ENCODE measurements around the gene FGFR2.
"Not testable (repeated sequence)": the region's sequence is repeated elsewhere in the genome, so short reads cannot be mapped to it uniquely, and the experiment has no call there.

The FGFR2 gene

GRCh38 chr10:121583857-121584256 lies 14.4 kb downstream of the FGFR2 start:
- no peak for DNase-seq

GRCh38 chr10:121583258-121583657 lies 15.0 kb downstream of the FGFR2 start:
- no peak for DNase-seq

DNA sequence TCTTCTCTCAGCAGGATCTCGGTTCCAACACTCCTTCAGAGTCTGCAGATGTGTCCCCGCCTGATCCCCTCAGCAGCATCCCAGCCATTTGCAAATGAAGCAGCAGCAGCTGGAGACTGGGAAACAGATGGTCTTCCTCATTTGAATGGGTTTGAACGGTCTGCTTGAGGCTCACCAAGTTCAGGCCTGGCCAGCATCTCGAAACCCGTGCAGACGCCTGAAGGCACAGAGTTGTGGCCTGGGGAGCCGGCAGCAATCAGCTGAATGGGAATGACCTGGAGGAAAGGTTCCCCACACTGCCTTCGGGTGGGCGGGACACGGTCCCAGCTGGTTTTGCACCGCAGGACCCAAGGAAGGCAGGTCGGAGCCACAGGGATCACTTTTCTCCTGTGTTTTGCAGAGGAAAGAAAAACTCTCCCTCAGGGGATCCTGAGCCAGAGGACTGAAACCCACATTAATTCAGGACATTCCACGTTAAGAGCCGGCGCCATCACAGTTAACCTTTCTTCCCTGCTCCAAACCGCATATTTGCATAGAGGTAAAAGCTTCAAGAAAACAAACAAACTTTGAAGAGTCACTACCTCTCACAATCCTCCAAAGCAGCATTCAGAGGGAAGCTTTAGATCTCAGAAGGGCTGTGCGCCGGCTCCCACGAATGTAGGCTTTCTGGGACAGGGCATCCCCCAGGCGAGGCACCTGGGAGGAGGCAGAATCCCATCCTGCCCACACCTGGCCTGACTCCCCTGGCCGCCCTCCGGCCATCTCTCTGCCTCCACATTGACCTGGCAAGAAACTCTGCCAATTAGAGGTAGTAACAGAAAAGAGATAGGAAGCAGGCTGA lies 17.7 kb downstream of the FGFR2 start:
- DNase-seq, result no peak

DNA sequence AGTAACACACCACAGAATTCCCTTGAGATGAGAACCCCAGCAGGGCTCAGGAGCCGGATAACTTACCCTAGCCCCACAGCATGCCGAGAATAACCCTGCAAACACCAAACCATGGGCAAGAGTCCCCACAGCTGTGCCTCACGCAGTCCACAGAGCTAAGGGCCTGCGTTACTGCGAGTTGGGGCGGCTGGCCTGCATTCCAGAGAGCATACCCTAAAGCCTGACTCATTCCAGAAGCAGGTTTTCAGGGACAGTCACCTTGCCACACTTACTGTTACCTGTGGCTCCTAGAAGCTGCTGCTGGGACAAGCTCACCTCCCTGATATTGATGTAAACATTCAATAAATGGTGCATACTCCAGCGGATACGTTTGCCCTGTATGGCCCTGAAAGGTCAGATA lies 18.6 kb downstream of the FGFR2 start:
- no peak for DNase-seq

GRCh38 chr10:121578965-121579364 lies 19.3 kb downstream of the FGFR2 start:
- DNase-seq, result no peak

- DNase-seq, result no peak
Observed at GRCh38 chr10:121578298-121578697, 19.9 kb downstream of the FGFR2 start.

DNA sequence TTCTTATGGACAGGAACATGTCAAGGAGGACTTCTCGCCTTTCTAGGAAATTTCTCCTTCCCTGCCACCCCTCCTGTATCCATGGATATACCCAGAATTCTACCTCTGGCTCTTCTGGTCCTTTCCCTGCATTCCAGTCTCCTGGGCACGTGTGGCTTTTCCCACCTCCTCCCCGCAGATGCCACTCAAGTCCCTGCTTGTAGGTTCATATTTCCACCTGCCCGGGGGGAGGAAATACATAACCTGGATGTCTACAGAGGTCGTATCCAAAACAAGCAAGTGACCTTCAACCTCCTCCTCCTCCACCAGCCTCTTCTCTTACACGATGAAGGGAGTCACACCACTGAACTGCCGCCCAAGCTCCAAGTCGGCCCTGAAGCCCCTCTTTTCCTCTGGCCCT lies 20.7 kb downstream of the FGFR2 start:
- DNase-seq, result no peak

DNA sequence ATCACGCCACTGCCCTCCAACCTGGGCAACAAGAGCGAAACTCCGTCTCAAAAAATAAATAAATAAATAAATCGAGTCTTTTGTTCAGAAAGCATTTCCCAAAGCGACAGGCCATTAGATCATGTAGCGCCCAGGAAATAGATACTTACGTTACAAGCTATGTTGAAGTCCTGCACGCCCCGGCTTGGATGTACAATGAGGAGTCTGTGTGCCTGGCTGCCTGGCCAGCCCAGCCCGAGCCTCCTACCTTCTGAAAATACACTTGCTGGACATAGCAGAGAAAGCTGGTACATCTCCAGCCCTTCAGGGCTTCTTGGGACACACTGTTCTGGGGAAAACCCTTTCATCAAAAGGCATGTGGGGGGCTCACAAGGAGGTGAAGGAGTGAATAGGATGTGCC lies 22.1 kb downstream of the FGFR2 start:
- no peak for DNase-seq

DNA sequence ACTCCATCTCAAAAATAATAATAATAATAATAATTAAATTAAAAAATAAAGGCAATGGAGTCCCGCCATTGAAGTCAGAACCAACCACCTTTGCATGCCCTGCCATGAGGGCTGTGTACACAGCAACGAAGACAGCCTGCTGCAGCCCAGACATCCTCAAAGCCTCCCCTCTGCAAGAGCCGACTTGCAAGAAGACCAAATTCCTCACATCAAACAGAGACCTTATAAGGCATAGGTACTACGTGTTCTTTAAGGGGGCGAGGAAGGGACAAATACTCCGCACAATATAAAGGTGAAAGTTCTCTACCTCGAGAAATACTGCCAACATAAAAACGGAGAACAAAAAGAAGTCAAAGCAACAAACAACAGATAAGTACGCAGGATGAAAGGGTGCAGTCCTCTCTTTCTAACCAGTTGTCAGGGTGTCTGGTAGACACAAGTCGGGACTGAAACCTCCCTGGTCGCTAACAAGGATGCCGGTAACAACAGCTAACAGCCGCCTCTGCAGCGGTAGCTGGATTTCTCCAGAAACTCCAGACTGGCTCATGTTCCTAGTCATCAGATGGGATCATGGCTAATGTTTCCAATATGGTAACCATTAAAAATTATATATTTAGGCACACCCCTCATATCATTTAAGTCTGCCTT lies 23.6 kb downstream of the FGFR2 start:
- no peak for DNase-seq

- no peak for DNase-seq
Observed at GRCh38 chr10:121573538-121573941, 24.7 kb downstream of the FGFR2 start.

- no peak for DNase-seq
Observed at GRCh38 chr10:121572859-121573537, 25.2 kb downstream of the FGFR2 start.

GRCh38 chr10:121570315-121570714 lies 27.9 kb downstream of the FGFR2 start:
- no peak for DNase-seq

GRCh38 chr10:121568275-121568674 lies 30.0 kb downstream of the FGFR2 start:
- DNase-seq, result no peak

DNA sequence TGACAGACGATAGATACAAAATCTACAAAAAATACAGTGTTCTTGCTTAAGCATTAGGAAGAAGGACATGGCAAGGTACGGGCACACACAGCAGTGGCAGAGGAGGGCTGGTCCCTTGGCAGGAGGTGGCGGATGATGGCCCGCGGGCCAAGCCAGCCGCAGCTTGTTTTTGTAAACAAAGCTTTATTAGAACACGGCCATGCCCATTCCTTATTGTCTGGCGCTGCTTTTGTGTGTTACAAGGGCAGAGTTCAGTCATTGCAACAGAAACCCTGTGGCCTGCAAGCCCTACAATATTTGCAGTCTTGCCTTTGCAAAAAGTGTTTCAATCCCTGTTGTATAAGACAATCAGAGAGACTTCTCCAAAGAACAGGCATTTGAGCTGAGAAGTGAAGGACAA lies 30.7 kb downstream of the FGFR2 start:
- DNase-seq, result no peak

DNA sequence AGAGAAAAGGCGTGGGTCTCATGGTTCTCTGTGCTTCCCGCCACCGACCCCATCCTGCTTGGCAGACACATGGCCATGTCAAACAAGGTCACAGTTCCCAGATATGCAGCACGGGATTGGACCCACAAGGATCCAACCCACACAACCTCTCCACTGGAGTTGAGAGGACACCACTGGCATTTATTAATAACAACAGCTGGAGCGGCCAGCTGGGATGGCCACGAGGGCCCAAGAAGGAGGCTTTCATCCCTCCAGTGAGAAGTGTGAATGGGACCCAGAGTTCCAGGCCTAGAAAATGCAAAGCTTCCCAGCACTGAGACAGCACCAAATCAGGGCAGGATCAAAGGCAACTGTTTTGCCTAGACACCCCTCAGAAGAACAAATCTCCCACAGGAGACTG lies 31.5 kb downstream of the FGFR2 start:
- DNase-seq, result no peak

DNA sequence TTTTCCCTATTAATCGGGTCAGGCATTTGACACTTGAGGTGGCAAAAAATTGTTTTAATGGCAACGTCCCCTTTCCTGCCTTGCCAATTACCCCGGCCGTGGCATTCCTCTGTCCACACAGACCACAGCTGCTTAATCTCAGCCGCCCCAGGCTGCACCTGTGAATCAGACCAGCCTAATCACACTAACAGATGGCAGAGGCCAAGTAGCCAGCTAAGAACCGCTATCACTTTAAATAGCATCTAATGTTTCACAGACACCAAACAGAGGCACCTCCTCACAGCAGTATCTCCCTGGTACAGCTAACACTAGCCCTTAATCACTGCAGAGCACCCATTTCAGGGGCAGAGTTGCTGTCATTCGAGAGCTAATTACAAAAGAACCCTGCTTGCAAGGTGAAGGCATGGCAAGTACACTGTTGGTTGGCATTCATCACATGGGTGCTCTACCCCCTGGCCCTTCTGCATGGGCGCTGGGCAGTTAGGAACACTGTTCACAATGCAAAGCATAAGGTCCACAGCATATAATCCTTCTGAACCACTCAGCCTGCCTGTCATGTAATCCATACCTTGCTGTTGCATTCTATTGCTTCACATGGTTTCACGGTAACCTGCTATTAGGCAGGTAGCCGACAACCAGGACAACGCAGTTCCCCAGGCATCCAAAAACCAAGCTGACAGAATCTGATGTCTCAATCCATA lies 38.8 kb downstream of the FGFR2 start:
- no peak for DNase-seq

DNA sequence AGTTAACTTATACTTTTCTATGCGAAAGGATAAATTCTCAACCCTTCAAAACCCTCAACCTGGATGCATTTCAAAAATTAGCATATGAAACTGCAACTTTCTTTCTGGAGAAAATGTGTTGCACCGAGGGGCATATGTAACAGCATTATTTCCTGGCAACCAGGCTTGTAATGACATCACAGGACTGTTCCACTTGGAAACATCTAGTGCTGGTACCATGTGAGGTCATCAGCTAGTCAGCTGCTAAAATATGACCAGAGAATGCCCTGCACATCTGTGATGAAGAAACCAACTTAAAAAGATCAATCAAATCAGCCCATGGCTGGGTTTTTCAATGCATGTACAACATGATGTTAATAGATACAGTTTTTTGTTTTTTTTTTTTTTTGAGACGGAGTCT lies 40.0 kb downstream of the FGFR2 start:
- DNase-seq, result no peak

GRCh38 chr10:121556918-121557573 lies 41.2 kb downstream of the FGFR2 start:
- DNase-seq, result no peak

GRCh38 chr10:121556455-121556854 lies 41.8 kb downstream of the FGFR2 start:
- DNase-seq, result no peak

- not testable (repeated sequence) for DNase-seq
Observed at GRCh38 chr10:121554916-121555315, 43.3 kb downstream of the FGFR2 start.

DNA sequence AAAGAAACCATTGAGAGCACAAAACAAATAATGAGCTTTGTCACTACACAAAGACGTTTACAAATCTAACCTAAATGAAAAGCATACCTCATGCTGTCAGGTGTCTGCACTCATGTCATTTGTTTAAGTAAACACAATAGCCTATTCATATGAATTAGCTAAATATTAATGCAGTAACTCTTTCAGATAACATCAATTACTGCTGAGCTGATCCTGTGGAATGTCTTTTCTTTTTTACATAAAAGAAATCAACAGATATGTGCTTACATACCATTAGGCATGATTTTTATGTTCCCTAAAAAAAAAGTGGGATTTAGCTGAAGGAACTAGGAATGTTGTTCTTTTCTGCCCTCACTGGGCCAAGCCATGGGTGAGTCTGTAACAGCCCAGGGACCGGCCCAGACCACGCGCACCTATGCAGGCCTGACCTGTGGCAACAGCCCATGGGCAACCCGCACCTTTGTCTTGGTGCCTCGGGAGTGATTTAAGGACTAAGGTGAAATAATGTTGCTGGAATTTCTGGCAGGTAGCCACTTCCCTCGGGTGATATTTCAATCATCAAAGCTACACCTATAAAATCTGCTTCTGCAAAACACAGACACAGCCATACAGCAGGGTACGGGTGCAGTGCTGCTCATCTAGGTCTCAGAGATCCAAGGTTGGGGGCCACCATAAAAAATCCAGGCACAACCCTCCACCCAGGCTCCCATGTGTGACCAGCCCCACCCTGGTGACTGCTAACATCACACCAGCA lies 44.6 kb downstream of the FGFR2 start:
- DNase-seq, result no peak

DNA sequence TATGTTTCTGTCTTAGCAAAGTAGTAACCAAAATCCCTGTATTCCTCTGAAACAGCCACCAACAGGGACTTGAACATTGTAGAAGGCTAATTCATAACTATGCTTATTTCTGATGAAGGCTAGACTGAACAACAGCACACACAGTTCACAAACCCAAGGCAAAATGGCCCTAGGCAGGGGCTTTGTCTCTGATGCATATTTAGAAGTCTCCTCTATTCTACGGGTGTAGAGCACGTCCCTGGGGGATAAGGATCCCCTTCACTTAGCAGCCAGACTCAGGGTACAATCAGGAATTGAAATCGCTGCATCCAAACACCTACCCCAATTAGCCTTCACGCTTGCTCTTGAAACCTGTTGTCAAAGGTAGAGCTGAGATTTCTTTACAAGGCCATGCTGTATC lies 45.5 kb downstream of the FGFR2 start:
- DNase-seq, result no peak
